SJCRH30 (cell line): ENCODE measurements around the gene EFNA5. TPM values are rescaled to one million over a fixed set of nuclear protein-coding genes. Genes with fewer than 3 reads are reported as not detected.
"Not testable (repeated sequence)": the region's sequence is repeated elsewhere in the genome, so short reads cannot be mapped to it uniquely, and the experiment has no call there.

Experiments used
- DNase-seq, 2 experiments: peaks; one replicate each; pipeline ENCODE4 v3.0.0-alpha.2; 2015 to 2020
- H3K27ac ChIP-seq: fragments of 250-450 bp; sonication (Bioruptor Pico); 2 replicates; pipeline ENCODE4 v1.5.1; 2020; ENCODE audit warnings: mild to moderate bottlenecking, moderate library complexity
- H3K27me3 ChIP-seq: fragments of 250-450 bp; sonication (Bioruptor Pico); 2 replicates; pipeline ENCODE4 v1.5.1; 2020; ENCODE audit warnings: mild to moderate bottlenecking, moderate library complexity
- H3K36me3 ChIP-seq: fragments of 250-450 bp; sonication (Bioruptor Pico); 2 replicates; pipeline ENCODE4 v1.5.1; 2020; ENCODE audit warnings: mild to moderate bottlenecking, moderate library complexity
- H3K4me1 ChIP-seq: fragments of 250-450 bp; sonication (Bioruptor Pico); 2 replicates; pipeline ENCODE4 v1.5.1; 2020; ENCODE audit warnings: mild to moderate bottlenecking, moderate library complexity
- H3K4me3 ChIP-seq: fragments of 250-450 bp; sonication (Bioruptor Pico); 2 replicates; pipeline ENCODE4 v1.5.1; 2020; ENCODE audit warnings: mild to moderate bottlenecking, moderate library complexity
- H3K9me3 ChIP-seq: fragments of 250-450 bp; sonication (Bioruptor Pico); replicated peaks from 2 replicates; pipeline ENCODE4 v1.5.1; 2020; ENCODE audit warnings: mild to moderate bottlenecking, moderate library complexity
- total RNA-seq: library from RNA; depleted of rRNA; stranded (reverse); fragments of >200 nt; shearing (Covaris generic); gene quantifications from 2 replicates; pipeline ENCODE4 v1.2.3, GENCODE V29; 2014

Gene EFNA5
- total RNA-seq, 1 experiment from 2014 or later: 41.3 TPM

- no peak for DNase-seq
- Histone ChIP-seq H3K4me3 (no peak overlapping the region), H3K27ac (no peak overlapping the region), H3K36me3 (no peaks in the 10 kb centered on the region; the same call in 1 of the 2 replicates), H3K27me3 (no peaks in the 10 kb centered on the region), H3K9me3 (no peaks in the 10 kb centered on the region), H3K4me1 (peaks cover 8% of the 10 kb centered on the region)
These were observed 234.5 kb downstream of the EFNA5 start for GRCh38 chr5:107436201-107436600.

GRCh38 chr5:107435061-107435460 lies 235.7 kb downstream of the EFNA5 start:
- no peaks in the 10 kb centered on the region for H3K9me3 ChIP-seq
- DNase-seq: no peak
- H3K36me3 ChIP-seq: no peaks in the 10 kb centered on the region; the same call in 1 of the 2 replicates
- peaks cover 8% of the 10 kb centered on the region for H3K4me1 ChIP-seq
- no peak overlapping the region for H3K27ac ChIP-seq
- H3K4me3 ChIP-seq: no peak overlapping the region
- no peaks in the 10 kb centered on the region for H3K27me3 ChIP-seq

GRCh38 chr5:107433646-107434045 lies 237.1 kb downstream of the EFNA5 start:
- DNase-seq, H3K4me1 ChIP-seq, H3K27me3 ChIP-seq, H3K36me3 ChIP-seq, H3K9me3 ChIP-seq, H3K4me3 ChIP-seq, H3K27ac ChIP-seq: not testable (repeated sequence)

- Histone ChIP-seq H3K4me3 (no peak overlapping the region), H3K9me3 (no peaks in the 10 kb centered on the region), H3K27me3 (no peaks in the 10 kb centered on the region), H3K36me3 (no peaks in the 10 kb centered on the region; the same call in 1 of the 2 replicates), H3K4me1 (peaks cover 8% of the 10 kb centered on the region), H3K27ac (no peak overlapping the region)
- peak in 1 of 2 experiments; percentile 37 for DNase-seq
These were observed 238.7 kb downstream of the EFNA5 start for GRCh38 chr5:107431998-107432397.

GRCh38 chr5:107431536-107431935 lies 239.2 kb downstream of the EFNA5 start:
- no peak overlapping the region for H3K27ac ChIP-seq
- peaks cover 3% of the 10 kb centered on the region; the same call in 1 of the 2 replicates for H3K36me3 ChIP-seq

GRCh38 chr5:107430071-107430625 lies 240.6 kb downstream of the EFNA5 start:
- H3K9me3 ChIP-seq: no peaks in the 10 kb centered on the region
- peaks cover 24% of the 10 kb centered on the region for H3K4me1 ChIP-seq
- H3K36me3 ChIP-seq: peaks cover 6% of the 10 kb centered on the region; the same call in 1 of the 2 replicates
- no peaks in the 10 kb centered on the region for H3K27me3 ChIP-seq
- no peak overlapping the region for H3K4me3 ChIP-seq
- H3K27ac ChIP-seq: no peak overlapping the region
- no peak for DNase-seq

More at GRCh38 chr5:107431536-107431935, 239.2 kb downstream of the EFNA5 start:
- peaks cover 10% of the 10 kb centered on the region for H3K4me1 ChIP-seq
- H3K4me3 ChIP-seq: no peak overlapping the region
- H3K27me3 ChIP-seq: no peaks in the 10 kb centered on the region
- DNase-seq: no peak
- no peaks in the 10 kb centered on the region for H3K9me3 ChIP-seq

- Histone ChIP-seq H3K27ac (no peak overlapping the region), H3K4me1 (peaks cover 37% of the 10 kb centered on the region), H3K4me3 (no peak overlapping the region), H3K9me3 (no peaks in the 10 kb centered on the region), H3K36me3 (peaks cover 6% of the 10 kb centered on the region; the same call in 1 of the 2 replicates), H3K27me3 (no peaks in the 10 kb centered on the region)
- no peak for DNase-seq
These were observed 242.4 kb downstream of the EFNA5 start for GRCh38 chr5:107428303-107428813.

GRCh38 chr5:107426872-107427271 lies 243.9 kb downstream of the EFNA5 start:
- no peak overlapping the region; the same call in 1 of the 2 replicates for H3K27ac ChIP-seq
- H3K27me3 ChIP-seq: no peaks in the 10 kb centered on the region
- DNase-seq: no peak
- H3K4me1 ChIP-seq: peaks cover 30% of the 10 kb centered on the region
- no peak overlapping the region for H3K4me3 ChIP-seq
- H3K36me3 ChIP-seq: peaks cover 6% of the 10 kb centered on the region; the same call in 1 of the 2 replicates
- H3K9me3 ChIP-seq: no peaks in the 10 kb centered on the region

GRCh38 chr5:107426209-107426608 lies 244.5 kb downstream of the EFNA5 start:
- Histone ChIP-seq H3K27ac (peak overlapping the region; percentile 79), H3K36me3 (peaks cover 6% of the 10 kb centered on the region; the same call in 1 of the 2 replicates)

GRCh38 chr5:107425541-107426031 lies 245.2 kb downstream of the EFNA5 start:
- Histone ChIP-seq H3K4me1 (peaks cover 28% of the 10 kb centered on the region), H3K4me3 (no peak overlapping the region), H3K27me3 (no peaks in the 10 kb centered on the region), H3K36me3 (peaks cover 6% of the 10 kb centered on the region; the same call in 1 of the 2 replicates), H3K27ac (peak overlapping the region; percentile 79), H3K9me3 (no peaks in the 10 kb centered on the region)
- peak; percentile 67 to 76 for DNase-seq

More at GRCh38 chr5:107426209-107426608, 244.5 kb downstream of the EFNA5 start:
- Histone ChIP-seq H3K4me3 (no peak overlapping the region), H3K27me3 (no peaks in the 10 kb centered on the region), H3K9me3 (no peaks in the 10 kb centered on the region), H3K4me1 (peaks cover 28% of the 10 kb centered on the region)
- DNase-seq: peak in 1 of 2 experiments; percentile 28

- H3K27ac ChIP-seq: peak overlapping the region; percentile 79
- H3K27me3 ChIP-seq: no peaks in the 10 kb centered on the region
- peaks cover 10% of the 10 kb centered on the region; the same call in 1 of the 2 replicates for H3K36me3 ChIP-seq
- H3K9me3 ChIP-seq: no peaks in the 10 kb centered on the region
- peaks cover 28% of the 10 kb centered on the region for H3K4me1 ChIP-seq
- no peak overlapping the region for H3K4me3 ChIP-seq
- no peak for DNase-seq
These were observed 246.2 kb downstream of the EFNA5 start for GRCh38 chr5:107424491-107424890.

- H3K27ac ChIP-seq: no peak overlapping the region
- H3K36me3 ChIP-seq: peaks cover 13% of the 10 kb centered on the region; the same call in 1 of the 2 replicates
- H3K4me3 ChIP-seq: no peak overlapping the region
- H3K4me1 ChIP-seq: peaks cover 28% of the 10 kb centered on the region
- H3K27me3 ChIP-seq: no peaks in the 10 kb centered on the region
- no peaks in the 10 kb centered on the region for H3K9me3 ChIP-seq
- DNase-seq: no peak
These were observed 248.2 kb downstream of the EFNA5 start for GRCh38 chr5:107422494-107422893.

- H3K27me3 ChIP-seq: no peaks in the 10 kb centered on the region
- peaks cover 7% of the 10 kb centered on the region; the same call in 1 of the 2 replicates for H3K36me3 ChIP-seq
- no peak for DNase-seq
- H3K4me1 ChIP-seq: peaks cover 27% of the 10 kb centered on the region
- H3K4me3 ChIP-seq: no peak overlapping the region
- H3K9me3 ChIP-seq: no peaks in the 10 kb centered on the region
- H3K27ac ChIP-seq: no peak overlapping the region
These were observed 251.2 kb downstream of the EFNA5 start for GRCh38 chr5:107419498-107419897.

GRCh38 chr5:107418902-107419301 lies 251.8 kb downstream of the EFNA5 start:
- H3K27ac ChIP-seq: no peak overlapping the region
- no peak for DNase-seq
- peaks cover 7% of the 10 kb centered on the region; the same call in 1 of the 2 replicates for H3K36me3 ChIP-seq
- peaks cover 28% of the 10 kb centered on the region for H3K4me1 ChIP-seq
- H3K27me3 ChIP-seq: no peaks in the 10 kb centered on the region
- H3K9me3 ChIP-seq: no peaks in the 10 kb centered on the region
- H3K4me3 ChIP-seq: no peak overlapping the region

GRCh38 chr5:107418071-107418470 lies 252.7 kb downstream of the EFNA5 start:
- Histone ChIP-seq H3K36me3 (peaks cover 7% of the 10 kb centered on the region; the same call in 1 of the 2 replicates), H3K4me1 (peaks cover 24% of the 10 kb centered on the region), H3K27ac (no peak overlapping the region), H3K9me3 (no peaks in the 10 kb centered on the region), H3K27me3 (no peaks in the 10 kb centered on the region), H3K4me3 (no peak overlapping the region)
- no peak for DNase-seq
